GM19099 (cell line): Measurements from ENCODE around the gene SYNDIG1L.

ENCODE experiments used
- POLR2A ChIP-seq: IDR thresholded peaks from 3 replicates; pipeline ENCODE4 v1.6.1; 2011; ENCODE audit warnings: low read depth; ENCODE audit not compliant: insufficient read length; ENCODE audit errors: extremely low read depth

Gene SYNDIG1L

DNA sequence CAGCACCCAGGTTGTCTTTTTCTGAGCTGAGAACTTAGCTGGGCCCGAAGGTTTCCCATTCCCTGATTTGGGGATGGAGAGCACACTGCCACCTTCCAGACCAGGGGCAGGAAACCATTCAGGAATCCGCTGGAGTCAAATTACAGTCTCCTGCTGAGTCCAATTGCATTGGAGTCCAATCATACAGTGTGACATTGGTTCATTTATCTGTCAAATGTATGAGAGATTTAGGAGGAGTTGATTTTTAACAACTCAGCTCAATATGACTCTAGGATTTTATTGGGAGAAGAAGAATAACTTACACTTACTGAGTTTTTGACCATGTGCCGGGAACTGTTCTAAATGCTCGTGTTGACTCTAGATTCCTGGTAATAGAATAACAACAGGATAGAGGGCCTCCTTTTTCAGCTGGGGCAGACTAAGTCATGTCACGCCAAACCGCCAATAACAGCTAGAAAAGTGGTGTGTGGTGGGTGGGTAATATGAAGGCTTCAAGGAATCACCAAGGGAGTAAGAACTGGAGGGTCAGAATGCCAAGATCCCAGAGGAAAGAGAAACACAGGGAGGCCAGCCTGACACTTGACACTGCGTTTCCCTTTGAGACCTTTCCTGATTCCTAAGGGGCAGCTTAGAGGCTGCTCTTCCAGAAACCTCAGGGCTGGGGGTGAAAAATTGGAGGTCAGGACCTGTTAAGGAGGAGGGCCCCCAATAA, 11.5 kb downstream of the SYNDIG1L start:
- TF ChIP-seq POLR2A, result no peak

- no peak for TF ChIP-seq POLR2A
Measured at GRCh38 chr14:74413627-74414026, 12.4 kb downstream of the SYNDIG1L start.

- TF ChIP-seq POLR2A, result no peak
Measured at GRCh38 chr14:74412753-74413152, 13.3 kb downstream of the SYNDIG1L start.

DNA sequence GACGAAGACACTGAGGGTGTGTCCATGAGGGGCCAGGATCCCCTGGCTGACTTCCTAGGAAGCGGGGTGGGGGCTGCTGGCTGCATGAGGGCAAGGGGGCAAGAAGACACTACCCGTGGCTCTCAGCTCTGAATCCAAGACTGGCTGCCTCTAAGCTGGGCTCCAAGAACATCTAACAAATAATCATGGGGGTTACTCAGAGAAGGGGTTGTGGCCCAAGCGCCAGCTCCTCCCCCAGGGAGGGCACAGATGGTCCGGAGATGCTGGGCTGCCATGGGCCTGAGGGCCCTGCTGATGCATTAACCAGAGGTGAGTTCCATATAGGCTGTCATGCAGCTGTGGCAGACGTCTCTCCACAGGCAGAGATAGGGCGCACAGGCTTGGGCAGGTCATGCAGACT, 14.3 kb downstream of the SYNDIG1L start:
- TF ChIP-seq POLR2A, result no peak

GRCh38 chr14:74409441-74409840, 16.6 kb downstream of the SYNDIG1L start:
- no peak for TF ChIP-seq POLR2A

DNA sequence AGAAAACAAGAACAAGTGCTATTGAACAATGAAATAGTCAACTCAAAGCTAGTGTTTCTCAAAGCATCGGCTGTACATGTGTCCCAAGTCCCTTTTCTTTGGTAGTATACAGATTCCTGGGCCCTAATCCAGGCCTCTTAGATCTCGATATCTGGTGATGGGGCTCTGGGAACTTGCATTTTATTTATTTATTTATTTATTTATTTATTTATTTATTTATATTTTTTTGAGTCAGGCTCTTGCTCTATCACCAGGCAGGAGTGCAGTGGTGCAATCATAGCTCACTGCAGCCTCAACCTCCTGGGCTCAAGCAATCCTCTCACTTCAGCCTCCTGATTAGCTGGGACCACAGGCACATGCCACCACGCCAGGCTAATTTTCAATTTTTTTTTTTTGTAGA, 17.1 kb downstream of the SYNDIG1L start:
- no peak for TF ChIP-seq POLR2A

DNA sequence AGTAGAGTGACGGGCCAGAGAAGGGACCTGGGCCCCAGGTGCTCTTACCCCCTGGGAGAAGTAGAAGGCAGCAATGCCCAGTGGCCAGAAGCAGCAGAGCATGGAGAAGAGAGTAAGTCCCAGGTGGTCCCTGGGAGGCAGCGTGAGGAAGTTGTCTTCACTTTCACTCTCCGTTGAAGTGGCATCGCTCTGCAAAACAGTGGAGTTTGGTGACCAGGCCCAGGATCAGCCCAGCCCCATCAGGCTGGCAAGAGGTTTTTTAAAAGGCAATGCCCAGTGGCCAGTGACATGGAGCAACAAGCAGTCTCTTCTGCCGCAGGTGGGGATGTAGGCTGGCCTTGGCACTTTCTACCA, 18.2 kb downstream of the SYNDIG1L start:
- no peak for TF ChIP-seq POLR2A

GRCh38 chr14:74407021-74407800, 18.8 kb downstream of the SYNDIG1L start:
- TF ChIP-seq POLR2A, result no peak

DNA sequence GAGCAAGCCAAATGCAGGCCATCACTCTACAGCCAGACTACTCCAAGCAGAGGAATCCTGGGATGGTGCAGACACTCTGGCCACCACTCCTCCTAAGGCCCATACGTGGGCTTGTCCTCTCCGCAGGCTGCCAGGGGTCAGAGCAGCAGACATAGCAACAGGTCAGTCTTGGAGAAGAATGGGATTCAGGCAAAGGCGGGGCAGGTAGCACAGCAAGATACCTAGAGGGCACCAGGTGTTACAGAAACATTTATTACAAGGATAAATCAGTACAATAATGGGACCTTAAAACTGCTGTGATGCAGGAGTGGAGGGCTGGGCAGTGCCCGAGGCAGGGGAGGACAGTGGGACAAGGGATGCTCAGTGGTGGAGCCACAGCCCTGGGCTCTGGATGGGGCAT, 20.3 kb downstream of the SYNDIG1L start:
- no peak for TF ChIP-seq POLR2A

- no peak for TF ChIP-seq POLR2A
Measured at GRCh38 chr14:74404435-74404834, 21.6 kb downstream of the SYNDIG1L start.

GRCh38 chr14:74403619-74404417, 22.2 kb downstream of the SYNDIG1L start:
- TF ChIP-seq POLR2A, result no peak

DNA sequence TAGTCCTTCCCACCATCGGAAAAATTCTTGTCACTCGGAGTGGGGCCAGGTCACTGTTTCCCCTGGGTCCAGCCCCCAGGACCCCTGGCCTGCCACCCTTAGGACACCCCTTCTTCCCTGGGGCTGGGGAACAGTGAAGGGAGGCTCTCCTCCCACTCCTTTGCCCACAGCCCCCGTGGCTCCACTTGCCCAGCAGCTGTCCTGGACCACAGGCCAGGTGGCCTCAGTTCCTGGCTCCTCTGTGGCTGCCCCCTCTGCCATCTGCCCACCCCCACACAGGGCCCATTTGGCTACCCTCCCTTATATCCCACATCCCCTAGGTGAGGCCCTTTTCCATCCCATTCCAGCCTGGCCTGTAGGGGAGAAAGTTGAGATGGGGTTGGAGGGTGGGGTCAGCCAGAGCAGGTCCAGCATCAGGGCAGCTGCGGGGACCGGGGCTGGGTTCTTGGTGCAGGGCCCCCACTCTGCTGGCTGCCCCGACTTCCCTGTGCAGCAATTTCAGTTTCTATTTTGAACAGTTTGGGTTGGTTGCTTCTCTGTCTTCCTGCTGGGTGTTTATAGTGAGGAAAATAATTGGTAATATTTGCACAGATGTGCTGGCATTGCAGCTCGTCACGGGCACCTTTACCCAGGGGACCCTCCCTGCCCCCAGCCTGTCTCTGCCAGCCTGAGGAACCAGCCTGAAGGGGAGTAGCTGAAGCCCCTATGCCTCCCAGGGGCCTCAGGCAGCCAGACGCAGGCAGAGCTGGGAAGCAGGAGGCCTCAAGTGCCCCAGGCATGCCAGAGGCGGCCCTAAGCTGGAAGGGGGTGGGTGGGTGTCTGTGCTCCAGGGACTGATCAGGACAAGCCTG, 23.4 kb downstream of the SYNDIG1L start:
- TF ChIP-seq POLR2A, result no peak

GRCh38 chr14:74401504-74402241, 24.3 kb downstream of the SYNDIG1L start:
- TF ChIP-seq POLR2A, result peak; percentile 48

DNA sequence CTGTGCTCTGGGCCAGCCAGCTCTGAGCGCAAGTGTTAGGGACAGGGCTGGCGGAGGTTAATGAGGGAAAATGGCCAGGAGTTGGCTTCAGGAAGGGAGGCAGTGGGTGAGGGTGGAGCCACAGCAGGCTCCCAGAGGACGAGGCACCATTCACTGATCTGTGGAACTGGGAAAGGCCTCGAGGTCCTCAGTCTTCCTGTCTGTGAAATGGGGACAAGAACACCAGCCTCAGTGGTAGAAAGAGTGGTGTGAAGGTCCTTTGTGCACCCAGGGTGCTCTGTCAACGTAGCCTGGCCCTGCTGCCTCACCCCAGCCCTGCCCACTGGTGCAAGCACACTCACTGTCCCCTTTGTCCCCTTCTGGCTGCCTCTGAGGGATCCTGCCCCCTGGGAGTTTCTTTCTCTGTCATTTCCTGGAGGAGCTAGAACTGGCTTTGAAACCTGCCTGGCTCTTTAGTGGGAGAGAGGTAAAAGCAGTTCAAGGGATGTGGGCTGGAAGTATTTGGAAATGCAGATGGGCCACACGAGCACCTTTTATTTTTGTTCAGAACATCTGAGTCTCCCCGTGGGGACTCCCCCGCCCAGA, 25.0 kb downstream of the SYNDIG1L start:
- TF ChIP-seq POLR2A, result no peak
